Fibroblast of lung (primary cell): Measurements from ENCODE around the gene POLR2L. TPM values are rescaled to one million over a fixed set of nuclear protein-coding genes. Genes with fewer than 3 reads are reported as not detected.

Experiments
- DNase-seq, 2 donors: peaks; one replicate each; pipeline versions ENCODE4 v3.0.0 to v3.0.0-alpha.2; 2010; ENCODE audit warnings: low read depth in 2 of 2
- H2AFZ ChIP-seq: 2 replicates; pipeline ENCODE4 v1.5.1; 2012; ENCODE audit warnings: low read length, control low read depth, inconsistent platforms
- H3K27ac ChIP-seq: 2 replicates; pipeline ENCODE4 v1.5.1; 2011; ENCODE audit warnings: low read length, control low read depth; ENCODE audit not compliant: insufficient read depth
- H3K27me3 ChIP-seq: 2 replicates; pipeline ENCODE4 v1.5.1; 2011; ENCODE audit warnings: mild to moderate bottlenecking, low read length; ENCODE audit not compliant: control insufficient read depth, insufficient read depth
- H3K36me3 ChIP-seq: 2 replicates; pipeline ENCODE4 v1.5.1; 2011; ENCODE audit warnings: low read length; ENCODE audit not compliant: control insufficient read depth, insufficient read depth
- H3K4me1 ChIP-seq: 2 replicates; pipeline ENCODE4 v1.5.1; 2011; ENCODE audit warnings: low read length; ENCODE audit not compliant: control insufficient read depth, insufficient read depth; ENCODE audit errors: extremely low read depth
- H3K4me2 ChIP-seq: 2 replicates; pipeline ENCODE4 v1.5.1; 2011; ENCODE audit warnings: low read length, control low read depth; ENCODE audit not compliant: insufficient read depth; ENCODE audit errors: extremely low read depth
- H3K4me3 ChIP-seq, 4 experiments: fragments of 200-600 bp in 1 of 4; sonication (generic) in 1 of 4; replicated peaks in 1 of 4; 2 replicates each; pipeline ENCODE4 v1.5.1; 2011 to 2016; ENCODE audit warnings: low read length in 4 of 4, low read depth in 3 of 4, mild to moderate bottlenecking in 3 of 4, control low read depth in 2 of 4, inconsistent platforms in 1 of 4, mixed read lengths in 1 of 4; ENCODE audit not compliant: insufficient read depth in 1 of 4; ENCODE audit errors: control extremely low read depth in 1 of 4
- H3K79me2 ChIP-seq: 2 replicates; pipeline ENCODE4 v1.5.1; 2012; ENCODE audit warnings: mild to moderate bottlenecking, low read length, inconsistent platforms; ENCODE audit not compliant: control insufficient read depth, insufficient read depth
- H3K9ac ChIP-seq: 2 replicates; pipeline ENCODE4 v1.5.1; 2011; ENCODE audit warnings: mild to moderate bottlenecking, low read length, control low read depth; ENCODE audit not compliant: insufficient read depth
- H3K9me3 ChIP-seq: 2 replicates; pipeline ENCODE4 v1.5.1; 2012; ENCODE audit warnings: low read depth, low read length; ENCODE audit not compliant: control insufficient read depth, insufficient read depth
- H4K20me1 ChIP-seq: 2 replicates; pipeline ENCODE4 v1.5.1; 2011; ENCODE audit warnings: low read length; ENCODE audit not compliant: control insufficient read depth, insufficient read depth; ENCODE audit errors: extremely low read depth
- EZH2 ChIP-seq: IDR thresholded peaks from 2 replicates; pipeline ENCODE4 v1.5.1; 2012; ENCODE audit warnings: low read length, control low read depth, mild to moderate bottlenecking; ENCODE audit errors: missing control alignments
- polyA plus RNA-seq, 2 donors: library from polyadenylated mRNA; depleted of rRNA in 1 of 2; stranded (reverse) in 1 of 2; unstranded in 1 of 2; fragments of >200 nt; gene quantifications; 2 replicates each; pipeline ENCODE4 v1.2.1, GENCODE V29; 2011 to 2012; ENCODE audit warnings: missing spikeins in 1 of 2
- total RNA-seq: library from RNA; depleted of rRNA; stranded (reverse); fragments of >200 nt; gene quantifications from 2 replicates; pipeline ENCODE4 v1.2.1, GENCODE V29; 2014
- TF ChIP-seq, protein P1 (sequence below), 2 donors: IDR thresholded peaks in 1 of 2; conservative IDR thresholded peaks in 1 of 2; 1 replicate in 1 of 2; 2 replicates in 1 of 2; pipeline ENCODE4 v1.5.1; 2011 to 2012; ENCODE audit warnings: low read length in 2 of 2, control low read depth in 1 of 2, inconsistent platforms in 1 of 2, low read depth in 1 of 2, mild to moderate bottlenecking in 1 of 2

POLR2L gene
- total and polyA plus RNA-seq, 2 donors (not counting 1 experiment from before 2014, with no cell fraction given), result 181 to 196 TPM

DNA sequence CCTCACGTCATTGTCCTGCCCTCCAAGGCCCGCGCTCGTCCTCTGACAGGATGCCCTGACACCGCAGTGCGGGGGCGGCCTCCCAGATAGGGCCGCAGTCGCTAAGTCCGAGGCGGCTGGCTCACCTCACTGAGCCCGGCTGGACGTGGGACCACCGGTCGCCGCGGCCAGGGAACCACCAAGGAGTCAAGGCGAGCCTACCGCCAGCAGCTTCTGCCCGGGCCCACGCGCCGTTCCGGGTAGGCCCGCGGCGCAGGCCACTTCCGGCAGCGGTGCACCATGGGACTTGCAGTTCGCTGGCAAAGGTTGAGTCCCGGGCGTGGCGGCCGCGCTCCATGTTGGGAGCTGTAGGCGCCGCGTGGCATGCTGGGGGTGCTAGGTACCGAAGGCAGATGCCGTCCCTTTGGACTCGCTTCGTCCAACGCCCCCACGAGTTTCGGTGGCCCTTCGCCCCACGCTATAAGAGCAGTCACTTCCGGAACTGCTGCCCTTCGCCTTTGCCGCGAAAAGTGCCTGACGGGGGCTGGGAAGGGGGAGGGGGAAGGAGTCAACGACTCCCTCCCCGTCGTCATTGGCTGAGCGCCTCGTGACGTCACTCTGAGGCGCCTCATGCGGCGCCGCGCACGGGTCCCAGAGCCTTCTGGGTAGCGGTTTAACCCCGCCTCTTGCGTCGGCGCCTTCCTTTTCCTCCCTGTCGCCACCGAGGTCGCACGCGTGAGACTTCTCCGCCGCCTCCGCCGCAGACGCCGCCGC is 32.9 kb downstream of the POLR2L start, which contains the start of gene RPLP2:
TSS of gene RPLP2 (plus strand) at position 681 of the 753 bp plus-strand sequence. CDS start 268 bp downstream, outside the sequence.
- Histone ChIP-seq H4K20me1 (no peaks in the 10 kb centered on the region), H3K27me3 (no peaks in the 10 kb centered on the region), H3K79me2 (peaks cover 38% of the 10 kb centered on the region), H3K36me3 (peaks cover 24% of the 10 kb centered on the region), H3K27ac (peak within 1 kb of the TSS; percentile 96), H3K4me2 (peak within 1 kb of the TSS; percentile 98), H2AFZ (peak within 1 kb of the TSS; percentile 94), H3K4me1 (peaks cover 13% of the 10 kb centered on the region), H3K9me3 (no peaks in the 10 kb centered on the region), H3K9ac (peak within 1 kb of the TSS; percentile 99), H3K4me3 (peak within 1 kb of the TSS; percentile 78 to 98 (median 94))
- peak; percentile 96 to 98 for DNase-seq
- no peak for TF ChIP-seq EZH2
- TF ChIP-seq, protein P1, sequence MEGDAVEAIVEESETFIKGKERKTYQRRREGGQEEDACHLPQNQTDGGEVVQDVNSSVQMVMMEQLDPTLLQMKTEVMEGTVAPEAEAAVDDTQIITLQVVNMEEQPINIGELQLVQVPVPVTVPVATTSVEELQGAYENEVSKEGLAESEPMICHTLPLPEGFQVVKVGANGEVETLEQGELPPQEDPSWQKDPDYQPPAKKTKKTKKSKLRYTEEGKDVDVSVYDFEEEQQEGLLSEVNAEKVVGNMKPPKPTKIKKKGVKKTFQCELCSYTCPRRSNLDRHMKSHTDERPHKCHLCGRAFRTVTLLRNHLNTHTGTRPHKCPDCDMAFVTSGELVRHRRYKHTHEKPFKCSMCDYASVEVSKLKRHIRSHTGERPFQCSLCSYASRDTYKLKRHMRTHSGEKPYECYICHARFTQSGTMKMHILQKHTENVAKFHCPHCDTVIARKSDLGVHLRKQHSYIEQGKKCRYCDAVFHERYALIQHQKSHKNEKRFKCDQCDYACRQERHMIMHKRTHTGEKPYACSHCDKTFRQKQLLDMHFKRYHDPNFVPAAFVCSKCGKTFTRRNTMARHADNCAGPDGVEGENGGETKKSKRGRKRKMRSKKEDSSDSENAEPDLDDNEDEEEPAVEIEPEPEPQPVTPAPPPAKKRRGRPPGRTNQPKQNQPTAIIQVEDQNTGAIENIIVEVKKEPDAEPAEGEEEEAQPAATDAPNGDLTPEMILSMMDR (conservative IDR thresholded peaks at IDR 0.05 in 1 of 2, IDR thresholded peaks at IDR 0.05 in 1 of 2; ENCODE audit: low read depth in 1 of 2, low read length in 2 of 2), result no peak

DNA sequence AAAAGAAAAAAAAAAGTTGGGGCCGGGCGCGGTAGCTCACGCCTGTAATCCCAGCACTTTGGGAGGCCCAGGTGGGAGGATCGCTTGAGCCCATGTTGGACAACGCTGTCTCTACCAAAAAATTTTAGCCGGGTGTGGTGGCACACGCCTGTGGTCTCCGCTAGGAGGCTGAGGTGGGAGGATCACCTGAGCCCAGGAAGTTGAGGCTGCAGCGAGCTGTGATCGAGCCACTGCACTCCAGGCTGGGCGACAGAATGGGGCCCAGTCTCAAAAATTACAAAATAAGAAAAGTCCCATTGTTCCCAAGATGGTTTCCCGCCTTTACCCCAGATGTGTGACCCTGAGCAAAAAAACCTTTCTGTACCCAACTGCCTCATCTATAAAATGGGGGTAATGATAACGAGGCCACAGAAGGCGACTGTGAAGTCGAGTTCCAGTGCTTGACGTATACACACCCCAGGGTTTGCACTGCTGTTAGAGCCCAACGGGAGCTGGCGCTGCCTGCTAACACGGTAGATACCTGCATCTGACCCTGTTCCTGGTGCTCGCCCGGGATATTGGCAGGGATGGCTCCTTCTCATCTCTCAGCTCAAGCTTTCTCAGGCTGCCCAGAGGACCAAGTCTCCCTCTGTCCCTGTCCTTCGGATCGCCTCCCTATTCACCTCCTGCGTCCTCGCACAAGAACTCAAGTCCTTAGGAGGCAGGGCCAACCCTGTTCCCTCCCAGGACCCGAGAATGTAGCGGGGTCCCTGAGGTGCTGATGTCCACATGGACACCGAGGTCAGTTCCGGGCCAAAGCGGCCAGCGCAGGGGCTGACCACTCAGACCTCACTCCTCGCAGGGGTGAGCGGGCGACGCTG is 33.7 kb downstream of the POLR2L start:
- Histone ChIP-seq H3K36me3 (peaks cover 21% of the 10 kb centered on the region), H4K20me1 (no peaks in the 10 kb centered on the region), H3K9me3 (no peaks in the 10 kb centered on the region), H2AFZ (peak overlapping the region; percentile 31), H3K4me3 (peak overlapping the region; percentile 78 to 98 (median 94)), H3K27ac (peak overlapping the region; percentile 96), H3K27me3 (no peaks in the 10 kb centered on the region), H3K79me2 (peaks cover 38% of the 10 kb centered on the region), H3K9ac (peak overlapping the region; percentile 99), H3K4me2 (peak overlapping the region; percentile 98), H3K4me1 (peaks cover 19% of the 10 kb centered on the region)
- DNase-seq, result no peak
- TF ChIP-seq, protein P1 (conservative IDR thresholded peaks at IDR 0.05 in 1 of 2, IDR thresholded peaks at IDR 0.05 in 1 of 2; ENCODE audit: low read depth in 1 of 2, low read length in 2 of 2), result no peak
- no peak for TF ChIP-seq EZH2

DNA sequence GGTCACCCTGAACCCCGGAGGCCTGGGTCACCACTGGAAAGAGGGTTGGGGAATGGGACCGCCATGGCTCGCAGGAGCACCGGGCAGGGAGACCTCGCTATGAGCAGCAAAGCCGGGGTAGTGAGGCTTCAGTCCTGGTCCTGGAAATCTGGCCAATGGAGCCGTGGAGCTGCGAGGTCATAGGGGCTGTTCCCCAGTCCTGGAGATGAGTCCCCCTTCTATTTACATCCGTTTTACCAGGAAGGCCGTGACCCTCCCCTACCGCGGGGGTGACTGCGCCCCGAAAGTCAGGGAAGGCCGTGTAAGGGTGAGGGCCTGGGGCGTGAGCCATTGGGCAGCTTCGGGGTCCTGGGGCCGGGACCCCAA is 37.7 kb downstream of the POLR2L start:
- H3K27ac ChIP-seq, result peak overlapping the region; percentile 57
- no peaks in the 10 kb centered on the region for H3K27me3 ChIP-seq
- peaks cover 12% of the 10 kb centered on the region for H3K4me1 ChIP-seq
- H3K36me3 ChIP-seq, result peaks cover 20% of the 10 kb centered on the region
- no peak for TF ChIP-seq EZH2
- TF ChIP-seq, protein P1 (conservative IDR thresholded peaks at IDR 0.05 in 1 of 2, IDR thresholded peaks at IDR 0.05 in 1 of 2; ENCODE audit: low read depth in 1 of 2, low read length in 2 of 2), result no peak
- H2AFZ ChIP-seq, result no peak overlapping the region
- peak overlapping the region; percentile 54 to 73 (median 60) for H3K4me3 ChIP-seq
- no peak for DNase-seq
- peaks cover 10% of the 10 kb centered on the region for H3K79me2 ChIP-seq
- H4K20me1 ChIP-seq, result no peaks in the 10 kb centered on the region
- no peaks in the 10 kb centered on the region for H3K9me3 ChIP-seq
- no peak overlapping the region for H3K9ac ChIP-seq
- H3K4me2 ChIP-seq, result peak overlapping the region; percentile 97
